PC-3 (cell line): ENCODE results near the gene TSPAN32.

ENCODE experiments used
- EZH2 ChIP-seq: fragments of 300-600 bp; sonication (generic); IDR thresholded peaks from one replicate; pipeline ENCODE4 v1.6.1; 2017; ENCODE audit warnings: antibody characterized with exemption, mild to moderate bottlenecking, low read length; ENCODE audit not compliant: unreplicated experiment
- EZH2phosphoT487 ChIP-seq: fragments of 300-600 bp; sonication (generic); IDR thresholded peaks from 2 replicates; pipeline ENCODE4 v1.6.1; 2018; ENCODE audit warnings: mild to moderate bottlenecking, antibody characterized with exemption, low read length, borderline replicate concordance
- TF ChIP-seq, protein P1 (sequence below): fragments of 300-600 bp; sonication (generic); conservative IDR thresholded peaks from 2 replicates; pipeline ENCODE4 v1.5.1; 2017; ENCODE audit warnings: antibody characterized with exemption, low read depth, mild to moderate bottlenecking, low read length

DNA sequence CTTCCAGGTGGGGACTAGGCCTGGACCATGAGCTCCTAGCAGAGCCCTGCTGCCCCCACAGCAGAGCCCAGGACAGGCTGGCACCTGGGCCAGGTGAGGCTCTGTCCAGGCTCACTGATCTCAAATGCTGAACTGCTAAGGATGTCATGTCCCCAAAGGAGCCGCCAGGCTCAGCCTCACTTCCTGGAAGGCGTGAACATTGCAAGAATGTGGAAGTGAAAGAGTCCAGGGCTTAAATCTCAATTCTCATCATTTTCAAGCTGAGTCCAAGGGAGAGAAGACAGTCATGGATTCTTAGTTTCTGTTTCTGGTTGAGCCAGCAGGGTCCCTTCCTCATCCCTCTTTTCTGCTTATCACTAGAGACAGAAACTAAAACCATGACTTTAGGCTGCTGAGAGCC, 36.4 kb upstream of the TSPAN32 start:
- TF ChIP-seq EZH2 (no peak), EZH2phosphoT487 (no peak)
- TF ChIP-seq, protein P1, sequence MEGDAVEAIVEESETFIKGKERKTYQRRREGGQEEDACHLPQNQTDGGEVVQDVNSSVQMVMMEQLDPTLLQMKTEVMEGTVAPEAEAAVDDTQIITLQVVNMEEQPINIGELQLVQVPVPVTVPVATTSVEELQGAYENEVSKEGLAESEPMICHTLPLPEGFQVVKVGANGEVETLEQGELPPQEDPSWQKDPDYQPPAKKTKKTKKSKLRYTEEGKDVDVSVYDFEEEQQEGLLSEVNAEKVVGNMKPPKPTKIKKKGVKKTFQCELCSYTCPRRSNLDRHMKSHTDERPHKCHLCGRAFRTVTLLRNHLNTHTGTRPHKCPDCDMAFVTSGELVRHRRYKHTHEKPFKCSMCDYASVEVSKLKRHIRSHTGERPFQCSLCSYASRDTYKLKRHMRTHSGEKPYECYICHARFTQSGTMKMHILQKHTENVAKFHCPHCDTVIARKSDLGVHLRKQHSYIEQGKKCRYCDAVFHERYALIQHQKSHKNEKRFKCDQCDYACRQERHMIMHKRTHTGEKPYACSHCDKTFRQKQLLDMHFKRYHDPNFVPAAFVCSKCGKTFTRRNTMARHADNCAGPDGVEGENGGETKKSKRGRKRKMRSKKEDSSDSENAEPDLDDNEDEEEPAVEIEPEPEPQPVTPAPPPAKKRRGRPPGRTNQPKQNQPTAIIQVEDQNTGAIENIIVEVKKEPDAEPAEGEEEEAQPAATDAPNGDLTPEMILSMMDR: no peak
